Muscle of back (tissue), 11 donors: ENCODE data around the gene GOLGA6D. TPM values are rescaled to one million over a fixed set of nuclear protein-coding genes. Genes with fewer than 3 reads are reported as not detected.
"Not testable (repeated sequence)": the region's sequence is repeated elsewhere in the genome, so short reads cannot be mapped to it uniquely, and the experiment has no call there.

ENCODE experiments used
- DNase-seq, 3 donors: peaks; one replicate each; pipeline versions ENCODE4 v3.0.0 to v3.0.0-alpha.2; 2013
- polyA plus RNA-seq, 10 donors: library from polyadenylated mRNA; unstranded; fragments of 120-200 nt; gene quantifications; one replicate each; pipeline ENCODE4 v1.2.1, GENCODE V29; 2013; ENCODE audit not compliant: insufficient read length in 10 of 10

Gene GOLGA6D
- polyA plus RNA-seq, 10 donors: 0.07 to 0.93 (median 0.29) TPM

- not testable (repeated sequence) for DNase-seq
Observed at GRCh38 chr15:75332093-75332492, 49.5 kb downstream of the GOLGA6D start.

- not testable (repeated sequence) for DNase-seq
Observed at GRCh38 chr15:75333654-75334419, 51.2 kb downstream of the GOLGA6D start.

- no peak for DNase-seq
Observed at GRCh38 chr15:75335313-75335704, 52.7 kb downstream of the GOLGA6D start.

- peak; percentile 94 to 97 (median 96) for DNase-seq
Observed at GRCh38 chr15:75335705-75336355, 53.2 kb downstream of the GOLGA6D start, which contains the start of gene COMMD4. TSS of gene COMMD4 (plus strand) at chr15:75336063. CDS start at chr15:75336090, 27 bp downstream.

- no peak for DNase-seq
Observed at GRCh38 chr15:75338661-75339240, 56.1 kb downstream of the GOLGA6D start.

GRCh38 chr15:75339531-75340240 is 57.1 kb downstream of the GOLGA6D start:
- DNase-seq: no peak

- no peak for DNase-seq
Observed at GRCh38 chr15:75342221-75342620, 59.6 kb downstream of the GOLGA6D start.

- DNase-seq: not testable (repeated sequence)
Observed at GRCh38 chr15:75343953-75344352, 61.3 kb downstream of the GOLGA6D start.

Other genes with a start within 250 kb of the GOLGA6D start
- 10 to 100 TPM in 5 of 10 donors, 1 to 10 TPM in 5; 7.1 to 15.3 (median 10.0) TPM for gene C15orf39, start 81.0 kb upstream of the GOLGA6D start, polyA plus RNA-seq
- gene GOLGA6C, start 24.5 kb upstream of the GOLGA6D start, polyA plus RNA-seq: not detected
- 10 to 100 TPM; 33.4 to 65.0 (median 41.2) TPM for gene COMMD4, start 53.2 kb downstream of the GOLGA6D start, polyA plus RNA-seq
- gene NEIL1, start 64.2 kb downstream of the GOLGA6D start, polyA plus RNA-seq: 10 to 100 TPM in 1 of 10 donors, 1 to 10 TPM in 9; 3.5 to 12.4 (median 6.8) TPM
- 100 to 1,000 TPM in 4 of 10 donors, 10 to 100 TPM in 6; 63.2 to 190 (median 82.0) TPM for gene MAN2C1, start 85.8 kb downstream of the GOLGA6D start, polyA plus RNA-seq
- gene SIN3A, start 168.9 kb downstream of the GOLGA6D start, polyA plus RNA-seq: 10 to 100 TPM; 25.7 to 38.3 (median 30.4) TPM